HG02678 (cell line): ENCODE results near the gene PIK3R1.
A peak's percentile ranks its signal among the peaks of the same experiment; 100 is the strongest.
"Not testable (repeated sequence)": the region's sequence is repeated elsewhere in the genome, so short reads cannot be mapped to it uniquely, and the experiment has no call there.

Experiments used
- ATAC-seq: cut with Tn5 transposase; IDR thresholded peaks from one replicate; pipeline ENCODE4 v1.9.1; 2021; ENCODE audit warnings: mild to moderate bottlenecking, moderate library complexity; ENCODE audit not compliant: unreplicated experiment

Gene PIK3R1

DNA sequence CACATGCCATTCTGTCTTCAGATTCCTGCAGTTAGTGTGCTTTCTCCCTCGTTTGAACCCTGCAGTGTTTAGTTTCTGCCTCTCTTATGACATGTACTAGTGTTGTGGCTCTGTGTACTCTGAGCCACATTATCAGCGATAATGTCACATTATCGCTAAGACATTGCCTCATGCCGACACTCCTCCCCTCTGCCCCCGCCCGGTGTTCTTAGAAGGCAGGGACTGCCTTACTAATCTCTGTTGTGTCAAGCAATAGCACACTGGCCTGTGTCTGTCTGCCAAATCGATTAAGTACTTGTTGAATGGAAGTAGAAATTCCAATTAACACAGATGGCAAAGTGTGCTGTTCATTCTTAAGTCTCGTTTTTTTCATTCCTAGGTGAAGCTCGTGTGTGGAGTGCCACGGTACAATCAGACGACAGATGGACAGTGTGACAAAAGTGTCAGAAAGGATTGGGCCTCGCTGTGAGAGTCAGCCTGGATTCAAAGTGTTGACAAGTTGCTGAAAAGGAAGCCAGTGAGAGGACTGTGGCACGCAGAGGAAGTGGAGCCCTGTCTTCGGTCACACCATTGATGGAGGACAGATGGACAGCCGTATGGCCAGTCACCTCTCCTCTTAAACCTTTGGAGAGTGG, 10.5 kb downstream of the PIK3R1 start:
- no peak for ATAC-seq

DNA sequence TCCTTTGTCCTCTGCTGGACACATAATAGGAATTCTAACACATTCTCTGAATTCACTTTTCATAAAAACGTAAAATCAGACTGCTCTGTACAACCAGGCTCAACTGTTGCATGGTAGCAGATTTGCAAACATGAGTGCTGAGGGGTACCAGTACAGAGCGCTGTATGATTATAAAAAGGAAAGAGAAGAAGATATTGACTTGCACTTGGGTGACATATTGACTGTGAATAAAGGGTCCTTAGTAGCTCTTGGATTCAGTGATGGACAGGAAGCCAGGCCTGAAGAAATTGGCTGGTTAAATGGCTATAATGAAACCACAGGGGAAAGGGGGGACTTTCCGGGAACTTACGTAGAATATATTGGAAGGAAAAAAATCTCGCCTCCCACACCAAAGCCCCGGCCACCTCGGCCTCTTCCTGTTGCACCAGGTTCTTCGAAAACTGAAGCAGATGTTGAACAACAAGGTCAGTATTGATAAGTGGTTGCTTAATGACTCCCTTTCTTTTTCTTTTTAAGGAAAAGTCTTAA, 11.1 kb downstream of the PIK3R1 start:
- ATAC-seq: no peak

DNA sequence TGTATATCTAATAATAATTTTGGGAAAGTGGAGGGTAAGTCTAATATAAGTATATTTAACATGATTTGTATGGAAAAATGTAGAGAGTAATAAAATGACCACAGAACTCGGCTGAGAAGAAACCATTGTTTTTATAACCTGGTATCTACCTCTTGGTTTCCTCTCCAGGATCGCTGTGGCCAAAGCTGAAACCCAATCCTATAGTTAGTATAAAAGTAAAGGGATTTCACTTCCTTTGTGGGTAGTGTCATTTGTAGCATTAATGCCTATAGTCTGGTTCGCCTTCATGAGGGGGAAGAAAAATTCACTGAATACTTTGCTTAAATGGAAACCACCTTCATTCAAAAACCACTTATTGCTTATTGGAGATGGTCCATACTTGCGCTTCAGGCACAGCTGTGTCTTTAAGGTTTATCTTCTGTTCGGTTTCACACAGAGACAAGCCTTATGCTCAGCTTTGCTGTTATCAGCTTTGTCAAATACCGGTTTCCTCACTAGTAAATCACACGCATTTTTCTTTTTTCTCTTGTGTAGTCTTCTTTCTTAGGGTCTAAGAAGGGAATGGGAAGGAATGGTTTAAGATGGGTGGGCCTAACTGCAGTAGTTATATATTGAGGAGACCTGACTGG, 12.1 kb downstream of the PIK3R1 start:
- no peak for ATAC-seq

DNA sequence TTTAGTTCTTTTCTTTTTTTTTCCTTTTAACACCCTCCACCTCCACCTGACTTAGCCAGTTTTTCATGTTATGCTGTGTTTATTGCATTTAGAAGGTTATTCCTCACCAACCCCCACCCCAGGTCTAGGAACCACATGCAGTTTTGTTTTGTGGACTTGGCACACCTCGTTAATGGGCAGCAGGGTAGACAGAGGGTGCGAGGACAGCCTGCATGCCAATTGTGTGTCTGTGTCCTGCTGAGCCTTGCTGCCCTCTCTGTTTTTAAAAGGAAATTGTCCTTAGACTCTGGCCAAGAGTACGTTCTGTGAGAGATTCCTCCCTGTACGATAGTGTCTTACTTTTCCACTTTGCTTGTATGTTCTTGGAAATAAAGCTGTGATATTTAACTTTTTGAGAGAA, 13.9 kb downstream of the PIK3R1 start:
- no peak for ATAC-seq

DNA sequence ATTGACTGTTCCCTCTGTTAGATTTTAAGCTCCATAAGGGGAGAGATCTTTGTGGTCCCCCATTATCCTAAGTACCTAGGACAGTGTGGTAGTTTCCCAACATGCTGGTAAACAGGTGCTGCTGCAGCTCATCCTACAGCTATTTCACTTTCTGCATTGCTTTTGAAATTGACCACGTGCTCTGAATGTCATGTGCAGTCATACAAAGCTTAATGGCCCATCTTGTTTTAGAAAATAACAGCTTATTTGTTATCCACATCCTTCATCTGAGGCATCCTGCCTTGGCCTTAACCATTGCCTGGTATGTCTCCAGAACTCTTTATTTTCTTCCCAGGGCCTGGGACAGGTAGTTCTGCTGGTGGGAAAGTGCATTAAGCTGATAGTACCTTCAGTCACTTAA, 14.7 kb downstream of the PIK3R1 start:
- ATAC-seq: no peak

DNA sequence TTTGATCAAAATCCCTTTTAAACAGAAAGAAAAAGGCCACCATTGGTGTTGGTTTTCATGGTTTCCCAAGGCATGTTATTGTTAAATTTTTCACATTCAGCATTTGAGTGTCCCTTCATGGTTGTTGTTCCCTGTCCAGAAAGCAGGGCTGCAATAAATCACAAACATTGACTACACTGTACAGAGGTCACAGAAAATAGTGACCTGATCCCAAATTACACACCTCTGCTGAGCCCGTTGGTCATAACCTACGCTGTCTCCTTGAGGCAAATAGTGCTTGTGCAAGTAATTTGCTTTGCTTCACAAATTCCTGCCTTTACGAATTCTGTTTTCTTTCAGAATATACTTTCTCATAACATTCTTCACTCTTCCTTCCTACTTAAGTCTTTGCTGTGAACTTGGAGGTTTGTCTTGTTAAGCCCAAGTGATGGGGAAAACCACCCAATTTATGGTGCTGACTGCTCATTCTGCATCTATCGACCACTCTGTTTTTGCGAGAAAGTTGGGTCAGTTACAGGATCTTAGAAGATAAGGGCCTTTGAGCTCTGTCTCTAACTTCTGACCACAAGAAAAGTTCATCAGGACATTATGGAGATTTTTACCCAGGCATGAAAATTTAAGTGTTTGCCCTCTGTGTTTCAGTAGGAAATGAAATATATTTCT, 16.0 kb downstream of the PIK3R1 start:
- ATAC-seq: no peak

DNA sequence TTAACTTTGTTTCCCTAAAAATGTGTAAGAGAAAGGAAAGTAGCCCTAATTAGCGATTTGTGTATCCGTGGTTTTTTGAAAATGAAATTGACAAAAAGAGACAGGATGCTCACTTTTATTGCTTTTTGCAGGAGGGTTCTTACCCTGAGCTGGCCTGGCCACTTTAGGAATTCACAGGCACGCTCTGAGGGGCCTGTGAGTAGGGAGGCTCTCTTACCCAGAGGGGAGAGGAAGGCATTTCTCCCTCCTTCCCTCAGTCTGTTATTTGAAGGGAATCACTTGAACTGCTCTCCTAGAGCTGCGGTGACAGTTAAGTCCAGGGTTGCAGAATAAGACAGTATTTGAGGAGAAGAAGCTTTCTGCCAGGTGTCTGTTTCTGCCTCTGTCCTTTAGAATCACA, 16.7 kb downstream of the PIK3R1 start:
- ATAC-seq: no peak

DNA sequence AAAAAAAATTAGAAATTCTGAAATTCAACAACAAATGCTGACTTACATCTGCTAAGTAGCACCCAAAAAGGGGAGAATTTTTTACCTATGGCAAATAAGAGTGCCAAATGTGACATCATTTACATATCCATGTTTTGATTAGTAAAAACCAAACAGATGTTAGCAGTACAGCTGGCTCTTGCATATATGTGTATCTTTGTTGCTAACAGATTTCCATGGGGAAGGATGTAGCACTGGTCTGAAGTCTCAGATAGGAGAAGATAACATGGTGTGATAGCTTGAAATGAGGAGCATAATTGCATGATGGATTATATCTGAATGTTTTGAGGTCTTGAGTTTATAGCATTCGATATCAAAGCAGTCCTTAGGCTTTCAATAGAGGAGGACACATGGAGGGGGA, 17.5 kb downstream of the PIK3R1 start:
- no peak for ATAC-seq

DNA sequence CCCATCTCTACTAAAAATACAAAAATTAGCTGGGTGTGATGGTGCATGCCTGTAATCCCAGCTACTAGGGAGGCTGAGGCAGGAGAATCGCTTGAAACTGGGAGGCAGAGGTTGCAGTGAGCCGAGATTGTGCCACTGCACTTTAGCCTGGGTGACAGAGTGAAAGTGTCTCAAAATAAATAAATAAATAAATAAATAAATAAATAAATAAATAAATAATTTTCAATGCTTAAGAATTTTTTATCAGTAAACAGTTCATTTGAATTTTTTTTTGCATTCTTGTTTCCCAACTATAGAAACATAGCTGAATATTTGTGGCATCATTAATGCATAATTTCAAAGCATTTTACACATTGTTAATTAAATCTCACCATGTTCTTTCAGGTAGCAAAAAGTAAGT, 19.7 kb downstream of the PIK3R1 start:
- not testable (repeated sequence) for ATAC-seq

DNA sequence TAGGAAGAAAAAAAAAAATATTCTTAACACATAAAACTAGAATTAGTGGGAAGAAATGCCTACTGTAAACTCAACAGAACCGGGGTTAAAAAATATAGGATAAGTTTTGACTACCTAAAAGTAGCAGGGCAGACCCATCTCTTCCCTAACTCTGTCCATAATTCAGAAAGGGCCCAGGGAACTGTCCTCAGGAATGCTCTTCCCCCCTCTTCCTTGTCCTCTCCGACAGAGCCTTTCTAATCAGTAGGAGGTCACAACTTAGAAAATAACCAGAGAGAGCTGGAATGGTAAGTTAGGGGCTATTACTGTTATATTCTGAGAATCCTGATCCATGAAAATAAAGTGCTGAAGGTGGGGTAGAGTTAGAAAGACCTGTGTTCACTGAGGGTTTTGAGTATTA, 22.2 kb downstream of the PIK3R1 start:
- no peak for ATAC-seq

DNA sequence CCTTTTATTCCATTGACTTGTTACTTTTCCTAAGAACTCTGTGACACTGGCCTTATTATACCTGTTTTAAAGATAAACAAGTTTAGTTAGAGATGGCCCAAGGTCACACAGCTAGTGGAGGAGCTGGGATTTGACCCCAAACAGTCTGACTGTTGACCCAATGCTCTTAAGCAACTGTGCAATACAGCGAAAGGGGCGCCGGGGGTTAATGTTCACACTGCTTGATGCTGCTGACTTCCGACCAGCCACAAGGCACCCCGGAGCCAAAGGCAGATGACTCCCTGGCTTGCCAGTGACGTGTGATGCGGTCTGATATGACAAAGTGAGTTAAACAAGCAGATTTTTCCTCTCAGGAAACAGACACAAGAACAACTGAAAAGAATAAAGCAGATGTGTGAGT, 23.9 kb downstream of the PIK3R1 start:
- ATAC-seq: peak; percentile 93

DNA sequence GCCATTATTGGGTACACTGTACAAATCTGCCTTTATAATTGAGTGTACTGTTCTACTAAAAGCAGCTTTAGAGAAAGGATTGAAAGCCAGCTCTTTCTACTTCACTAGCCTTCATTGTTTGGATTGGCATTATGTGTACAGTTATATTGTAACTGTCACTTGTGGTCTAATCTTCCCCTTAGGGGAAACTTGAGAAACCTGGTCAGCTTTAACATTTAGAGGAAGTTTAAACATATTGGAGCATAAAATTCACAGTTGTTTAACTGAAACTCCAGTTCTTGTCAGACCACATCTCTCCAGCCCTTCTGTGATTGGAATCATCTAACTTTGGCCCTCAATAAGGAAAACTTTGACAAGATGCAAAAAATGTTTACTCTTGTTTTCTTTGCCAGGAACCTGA, 24.6 kb downstream of the PIK3R1 start:
- peak; percentile 51 for ATAC-seq

DNA sequence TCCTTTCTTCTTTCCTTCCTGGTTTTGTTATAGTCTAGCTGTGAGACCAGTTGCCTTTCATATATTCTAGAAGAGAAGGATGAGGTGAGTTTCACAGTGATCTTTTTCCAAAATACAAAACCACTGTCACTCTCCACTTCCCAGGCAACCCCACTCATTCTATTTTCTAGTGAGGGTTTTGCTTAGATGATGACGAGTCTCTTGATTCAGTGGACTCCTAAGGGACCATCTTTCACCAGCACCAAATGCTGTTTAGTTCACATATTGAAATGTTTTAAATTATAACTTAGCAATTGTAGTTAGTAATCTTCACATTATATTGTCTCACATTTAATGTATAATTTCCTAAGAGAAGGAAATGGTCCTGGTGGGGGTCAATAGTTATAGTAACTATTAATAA, 25.2 kb downstream of the PIK3R1 start:
- ATAC-seq: no peak

DNA sequence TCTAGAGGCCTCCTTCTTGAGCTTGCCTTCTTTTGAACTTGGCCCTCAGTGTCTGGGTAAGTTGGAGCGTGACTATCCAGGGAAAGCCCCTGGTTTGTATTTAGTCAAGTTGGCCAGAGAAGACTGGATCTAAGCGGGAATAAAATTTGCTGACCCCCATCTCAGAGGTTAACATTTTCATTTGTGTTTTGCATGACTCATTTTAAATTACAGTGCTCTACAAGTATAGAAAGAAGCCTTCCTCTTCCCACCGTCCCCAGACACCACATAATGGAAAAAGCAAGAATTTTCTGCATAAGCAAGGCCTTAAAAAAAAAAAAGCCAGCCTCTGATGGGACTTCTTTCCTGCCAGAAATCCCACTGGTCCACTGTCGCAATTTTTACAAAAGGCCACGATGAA, 27.2 kb downstream of the PIK3R1 start:
- no peak for ATAC-seq

DNA sequence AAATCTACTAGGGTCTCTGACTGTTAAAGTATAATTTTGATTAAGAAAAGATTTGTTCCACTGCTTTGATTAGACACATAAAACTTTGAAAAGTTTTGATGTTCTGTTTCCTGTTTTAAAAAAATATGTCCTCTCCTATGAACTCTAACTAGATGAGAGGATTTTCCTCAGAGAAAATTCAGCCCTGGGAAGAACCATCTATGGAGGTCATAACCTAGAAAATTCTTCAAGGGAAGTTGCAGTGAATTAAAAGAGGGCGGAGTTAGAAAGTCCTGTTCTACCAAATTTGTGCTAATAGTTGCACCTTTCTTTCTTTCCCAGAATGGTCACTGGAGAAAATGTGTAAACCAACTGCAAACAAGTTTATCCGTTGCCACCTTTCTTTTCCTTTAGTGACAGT, 27.7 kb downstream of the PIK3R1 start:
- ATAC-seq: no peak

DNA sequence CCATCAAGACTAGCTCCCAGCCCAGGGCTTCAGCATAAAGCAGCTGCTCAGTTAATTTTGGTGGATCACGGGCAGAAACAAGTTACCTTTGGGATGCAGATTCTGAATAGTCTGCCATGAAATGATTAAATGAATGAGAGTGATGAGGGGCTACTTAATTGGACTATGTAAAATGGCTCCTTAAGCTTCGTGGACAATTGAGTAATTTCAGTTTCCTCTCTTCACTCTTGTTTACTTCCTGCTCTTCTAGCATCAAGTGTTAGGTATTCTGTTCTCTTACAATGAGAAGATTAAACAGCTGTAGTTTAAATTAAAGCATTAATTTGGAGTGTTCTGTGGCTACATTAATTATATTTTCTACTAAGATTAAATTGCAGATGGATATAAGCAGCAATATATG, 28.1 kb downstream of the PIK3R1 start:
- ATAC-seq: no peak

DNA sequence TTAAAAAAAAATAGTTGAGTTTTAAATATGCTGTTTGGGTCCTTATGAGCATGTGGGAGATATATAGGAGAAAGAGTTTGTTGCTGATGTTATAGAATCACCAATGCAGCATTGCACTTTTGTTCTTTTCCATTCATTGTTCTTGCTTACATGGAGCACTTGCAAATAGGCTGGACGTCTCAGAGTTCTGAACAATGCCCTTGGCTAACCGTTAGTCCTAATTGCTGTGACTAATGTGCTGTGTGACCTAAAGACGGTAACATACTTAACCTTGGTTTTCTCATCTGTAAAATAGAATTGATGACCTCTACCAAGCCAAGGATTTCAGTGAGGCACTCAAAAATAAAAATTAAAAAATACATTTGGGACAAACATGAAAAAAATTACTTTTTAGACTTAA, 29.8 kb downstream of the PIK3R1 start:
- no peak for ATAC-seq

DNA sequence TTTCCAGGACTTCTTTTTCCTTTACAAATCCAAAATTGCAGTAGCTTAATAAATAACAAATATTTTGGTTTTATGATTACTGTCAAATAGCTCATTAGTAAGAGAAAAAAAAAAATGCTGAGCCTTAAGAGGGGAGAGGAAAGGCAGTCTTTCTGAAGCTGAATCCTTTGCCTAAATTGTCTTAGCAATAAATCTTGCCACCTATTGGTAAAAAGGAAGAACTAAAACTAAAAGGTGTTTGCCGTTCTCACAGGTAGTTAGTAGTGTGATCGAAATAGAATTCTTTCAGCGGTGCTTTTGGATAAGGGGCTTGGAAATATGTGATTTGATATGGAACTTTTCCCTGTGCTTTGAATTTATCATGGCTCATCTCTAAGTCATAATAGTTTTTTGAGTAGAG, 31.2 kb downstream of the PIK3R1 start:
- no peak for ATAC-seq

DNA sequence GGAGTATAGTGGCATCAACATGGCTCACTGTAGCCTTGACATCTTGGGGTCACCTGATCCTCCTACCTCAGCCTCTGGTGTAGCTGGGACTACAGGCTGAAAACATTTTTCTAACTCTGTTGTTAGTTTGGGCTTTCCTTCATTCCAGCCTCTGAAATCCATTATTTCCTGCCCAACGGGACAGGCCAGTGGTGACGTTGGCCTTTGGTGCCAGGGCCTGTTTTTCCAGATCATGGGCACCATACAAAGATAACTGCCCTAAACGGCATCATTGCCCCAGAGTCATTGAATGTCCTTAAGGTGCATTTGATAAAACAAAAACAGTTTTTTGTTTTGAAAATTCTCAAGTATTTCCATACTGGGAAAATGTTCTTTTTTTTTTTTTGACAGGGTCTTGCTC, 32.1 kb downstream of the PIK3R1 start:
- ATAC-seq: no peak

DNA sequence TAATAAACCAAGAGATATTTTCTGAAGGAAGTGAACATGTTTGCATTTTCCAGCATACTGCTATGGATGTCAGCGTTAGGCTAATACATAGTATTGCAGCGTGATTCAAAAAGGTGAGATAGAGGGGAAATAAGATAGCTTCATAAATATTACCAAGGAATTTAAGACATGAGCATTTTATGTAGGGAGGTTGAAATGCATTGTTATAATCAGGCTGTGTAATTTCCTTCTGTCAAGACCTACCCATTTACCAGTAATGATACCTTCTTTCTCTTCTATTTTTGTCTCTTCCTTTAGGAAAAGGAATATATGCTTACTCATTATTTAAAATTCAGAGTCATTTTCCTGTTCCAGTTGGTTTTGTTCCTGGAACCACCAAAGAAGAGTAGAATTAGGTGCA, 33.3 kb downstream of the PIK3R1 start:
- no peak for ATAC-seq

DNA sequence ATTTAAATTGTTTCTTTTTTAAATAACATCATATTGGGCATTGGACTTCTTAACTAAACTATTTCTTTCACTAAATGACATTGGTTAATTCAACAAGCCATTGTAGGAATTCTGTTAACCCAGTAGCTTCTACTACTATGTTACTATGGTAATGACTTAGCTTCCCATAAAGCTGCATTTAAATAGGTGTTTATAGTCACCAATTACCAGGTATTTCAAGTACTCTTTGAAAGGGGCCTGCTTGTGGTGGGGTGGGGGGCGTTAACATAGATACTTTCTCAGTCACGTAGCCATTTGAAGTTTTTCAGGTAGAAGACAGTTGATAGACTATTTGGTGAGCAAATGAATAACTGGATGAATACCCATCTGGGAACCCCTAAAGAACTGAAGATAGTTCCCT, 34.0 kb downstream of the PIK3R1 start:
- no peak for ATAC-seq

DNA sequence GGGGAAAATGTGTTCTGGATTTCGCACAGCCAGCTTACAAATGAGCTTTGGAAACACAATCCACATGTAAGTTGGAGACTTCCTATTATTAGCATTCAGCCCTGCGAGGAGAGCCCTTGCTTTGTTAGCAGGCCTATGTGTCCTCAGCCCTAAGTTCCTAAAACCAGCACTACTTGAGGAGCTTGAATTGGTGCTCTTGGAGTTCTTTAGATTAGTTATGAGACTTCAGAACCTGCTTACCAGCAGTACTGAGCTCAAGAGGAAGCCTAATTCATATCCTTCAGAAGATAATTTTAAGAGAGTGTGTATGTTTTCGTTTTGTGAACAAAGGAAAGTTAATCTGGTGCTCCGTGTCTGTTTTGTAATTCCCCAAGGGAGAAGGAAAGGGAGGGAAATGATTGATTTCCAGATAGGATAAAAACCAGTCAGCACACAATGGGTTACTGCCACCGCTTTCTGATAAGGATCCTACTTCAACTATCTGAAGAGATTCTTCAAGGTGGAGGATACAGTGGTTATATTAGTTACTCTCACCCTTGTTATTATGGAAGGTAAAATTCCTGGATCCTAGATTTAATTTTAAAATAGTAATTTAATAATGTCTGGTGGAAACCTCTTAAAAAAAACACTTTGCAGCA, 35.2 kb downstream of the PIK3R1 start:
- no peak for ATAC-seq
